ENCODE measurements around the gene NLRC5.
"Not testable (repeated sequence)": the region's sequence is repeated elsewhere in the genome, so short reads cannot be mapped to it uniquely, and the experiment has no call there.

The NLRC5 gene

GRCh38 chr16:57054338-57054737 is 65.0 kb downstream of the NLRC5 start:
- no peak for FAIRE-seq

DNA sequence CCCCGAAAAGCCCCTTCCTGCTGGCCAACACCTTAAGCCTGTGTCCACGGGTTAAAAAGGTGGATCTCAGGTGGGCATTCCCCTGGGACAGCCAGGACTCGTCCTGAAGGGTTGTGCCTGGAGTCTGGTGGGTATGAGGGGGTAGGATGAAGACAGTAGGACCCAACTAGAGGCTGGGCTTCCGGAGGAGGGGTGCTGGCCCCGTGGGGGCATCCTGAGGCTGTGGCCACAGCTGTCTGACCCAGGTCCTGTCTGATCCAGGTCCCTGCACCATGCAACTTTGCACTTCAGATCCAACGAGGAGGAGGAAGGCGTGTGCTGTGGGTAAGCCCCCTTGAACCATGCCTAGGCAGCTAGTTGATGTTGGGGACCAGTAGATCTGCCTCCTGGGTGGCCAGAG is 65.4 kb downstream of the NLRC5 start:
- no peak for FAIRE-seq

- no peak for FAIRE-seq
Observed at GRCh38 chr16:57055671-57056070, 66.3 kb downstream of the NLRC5 start.

DNA sequence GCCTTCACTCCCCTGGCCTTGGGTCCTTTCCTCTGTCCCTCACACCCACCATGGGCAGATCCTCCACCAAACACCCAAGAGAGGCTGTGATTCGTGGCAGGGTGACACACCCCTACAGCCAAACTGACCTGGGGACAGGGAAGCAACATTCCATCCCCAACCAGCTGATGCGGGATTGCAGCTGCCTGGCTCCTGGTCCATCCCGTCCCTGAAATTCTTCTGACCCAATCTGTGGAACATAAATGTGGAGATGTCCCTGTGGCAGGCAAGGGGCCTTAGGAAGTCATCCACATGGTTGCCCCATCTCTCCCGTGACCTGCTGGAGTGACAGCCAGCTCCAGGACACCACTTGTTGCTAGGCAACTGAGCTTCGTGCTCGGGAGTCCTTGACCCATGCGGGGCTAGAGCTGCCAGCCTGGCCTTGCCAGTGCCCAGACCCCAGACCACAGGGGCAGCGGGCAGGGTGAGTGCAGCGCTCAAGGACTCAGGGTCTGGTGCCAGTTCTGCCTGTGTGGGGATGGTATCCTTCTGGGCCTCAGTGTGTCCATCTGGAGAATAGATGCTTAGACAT is 69.0 kb downstream of the NLRC5 start:
- FAIRE-seq, result no peak

- FAIRE-seq, result no peak
Observed at GRCh38 chr16:57060323-57061083, 71.1 kb downstream of the NLRC5 start.

- FAIRE-seq, result no peak
Observed at GRCh38 chr16:57061084-57061905, 71.9 kb downstream of the NLRC5 start.

DNA sequence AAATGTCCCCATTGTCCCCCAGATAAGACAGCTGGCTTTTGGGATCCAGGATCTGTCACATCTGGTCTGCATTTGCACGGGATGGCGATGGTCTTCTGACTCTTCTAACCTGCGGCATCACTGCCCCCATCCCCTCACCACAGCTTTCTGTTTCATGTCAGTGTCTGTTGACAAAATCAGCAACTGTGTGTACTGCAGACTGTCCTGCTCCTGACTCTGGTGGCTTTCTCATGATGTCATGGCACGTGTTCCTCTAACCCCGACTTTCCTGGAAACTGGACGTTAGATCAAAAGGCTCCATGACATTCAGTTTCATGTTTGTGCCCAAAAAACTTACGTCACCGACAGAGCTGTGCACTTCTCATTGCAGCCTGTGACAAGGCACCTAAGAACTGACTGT is 73.0 kb downstream of the NLRC5 start:
- FAIRE-seq, result no peak

DNA sequence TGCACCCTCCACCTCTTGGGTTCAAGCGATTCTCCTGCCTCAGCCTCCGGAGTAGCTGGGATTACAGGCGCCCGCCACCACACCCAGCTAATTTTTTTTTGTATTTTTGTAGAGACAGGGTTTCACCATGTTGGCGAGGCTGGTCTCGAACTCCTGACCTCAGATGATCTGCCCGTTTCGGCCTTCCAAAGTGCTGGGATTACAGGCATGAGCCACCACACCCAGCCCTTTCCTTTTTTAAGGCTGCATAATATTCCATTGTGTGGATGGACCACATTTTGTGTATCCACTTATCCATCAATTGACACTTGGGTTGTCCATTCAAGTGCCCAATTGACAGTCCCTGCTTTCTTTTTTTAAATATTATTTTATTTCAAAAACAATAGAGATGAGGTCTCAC is 73.8 kb downstream of the NLRC5 start:
- FAIRE-seq, result not testable (repeated sequence)

GRCh38 chr16:57064995-57065394 is 75.6 kb downstream of the NLRC5 start:
- no peak for FAIRE-seq

GRCh38 chr16:57066625-57067024 is 77.3 kb downstream of the NLRC5 start:
- FAIRE-seq, result no peak

DNA sequence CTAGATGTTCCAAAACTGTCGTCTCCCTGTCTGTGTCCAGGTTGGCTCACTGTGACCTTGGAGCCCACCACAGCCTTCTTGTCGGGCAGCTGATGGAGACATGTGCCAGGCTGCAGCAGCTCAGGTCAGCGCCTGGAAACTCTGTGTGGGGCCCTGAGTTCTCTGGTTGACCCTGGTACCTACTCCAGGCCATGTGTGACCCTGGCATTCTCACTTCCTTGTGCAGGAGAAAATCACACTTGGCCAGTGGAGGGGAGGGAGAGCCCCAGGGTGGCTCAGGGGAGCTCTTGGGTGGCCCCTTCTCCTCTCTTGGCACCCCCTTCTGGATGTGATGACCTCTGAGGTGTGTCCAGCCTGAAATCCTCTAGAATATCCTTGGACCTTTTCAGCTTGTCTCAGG is 78.0 kb downstream of the NLRC5 start:
- FAIRE-seq, result no peak

- FAIRE-seq, result no peak
Observed at GRCh38 chr16:57069053-57069452, 79.7 kb downstream of the NLRC5 start.

DNA sequence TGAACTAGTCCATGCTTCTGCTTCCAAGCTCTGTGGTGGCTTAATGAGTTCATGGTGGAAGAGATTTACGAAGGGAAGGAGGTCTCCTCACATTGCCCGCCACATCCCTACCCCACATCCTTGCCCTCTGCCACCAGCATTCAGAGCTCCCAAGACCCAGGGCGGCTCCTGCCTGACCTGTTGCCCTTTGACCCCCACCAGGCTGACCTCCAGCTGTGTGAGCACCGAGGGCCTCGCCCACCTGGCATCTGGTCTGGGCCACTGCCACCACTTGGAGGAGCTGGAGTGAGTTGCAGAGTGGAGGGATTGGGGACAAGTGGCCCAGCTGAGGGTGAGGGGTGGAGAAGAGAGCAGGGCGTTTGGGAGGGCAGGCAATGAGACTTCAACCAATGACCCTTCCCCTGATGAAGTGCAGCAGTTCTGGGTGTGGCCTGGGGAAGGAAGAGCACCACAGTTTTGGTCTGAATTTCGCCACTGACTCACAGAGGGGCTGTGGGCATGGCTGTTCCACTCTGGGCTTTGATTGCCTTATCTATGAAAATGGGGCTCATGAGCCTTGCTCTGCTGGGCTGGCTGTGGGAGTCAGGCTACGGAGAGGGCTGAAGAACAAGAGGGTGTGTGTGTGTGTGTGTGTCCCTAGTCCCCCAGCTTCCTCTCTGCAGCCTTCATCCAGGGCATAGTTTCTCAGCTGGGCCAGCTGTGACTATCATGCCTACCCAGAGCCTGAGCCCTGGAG is 80.4 kb downstream of the NLRC5 start:
- FAIRE-seq, result no peak

DNA sequence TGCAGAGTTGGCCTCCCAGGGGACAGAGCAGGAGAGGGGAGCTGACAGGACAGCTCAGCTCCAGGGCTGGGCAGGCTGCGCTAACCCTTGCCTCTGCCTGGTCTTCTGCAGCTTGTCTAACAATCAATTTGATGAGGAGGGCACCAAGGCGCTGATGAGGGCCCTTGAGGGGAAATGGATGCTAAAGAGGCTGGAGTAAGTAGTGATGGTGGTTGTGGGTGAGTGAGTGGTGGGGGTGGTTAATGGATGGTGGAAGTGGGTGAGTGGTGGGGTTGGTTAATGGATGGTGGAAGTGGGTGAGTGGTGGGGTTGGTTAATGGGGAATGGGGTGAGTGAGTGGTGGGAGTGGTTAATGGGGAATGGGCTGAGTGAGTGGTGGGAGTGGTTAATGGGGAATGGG is 81.1 kb downstream of the NLRC5 start:
- FAIRE-seq, result no peak

DNA sequence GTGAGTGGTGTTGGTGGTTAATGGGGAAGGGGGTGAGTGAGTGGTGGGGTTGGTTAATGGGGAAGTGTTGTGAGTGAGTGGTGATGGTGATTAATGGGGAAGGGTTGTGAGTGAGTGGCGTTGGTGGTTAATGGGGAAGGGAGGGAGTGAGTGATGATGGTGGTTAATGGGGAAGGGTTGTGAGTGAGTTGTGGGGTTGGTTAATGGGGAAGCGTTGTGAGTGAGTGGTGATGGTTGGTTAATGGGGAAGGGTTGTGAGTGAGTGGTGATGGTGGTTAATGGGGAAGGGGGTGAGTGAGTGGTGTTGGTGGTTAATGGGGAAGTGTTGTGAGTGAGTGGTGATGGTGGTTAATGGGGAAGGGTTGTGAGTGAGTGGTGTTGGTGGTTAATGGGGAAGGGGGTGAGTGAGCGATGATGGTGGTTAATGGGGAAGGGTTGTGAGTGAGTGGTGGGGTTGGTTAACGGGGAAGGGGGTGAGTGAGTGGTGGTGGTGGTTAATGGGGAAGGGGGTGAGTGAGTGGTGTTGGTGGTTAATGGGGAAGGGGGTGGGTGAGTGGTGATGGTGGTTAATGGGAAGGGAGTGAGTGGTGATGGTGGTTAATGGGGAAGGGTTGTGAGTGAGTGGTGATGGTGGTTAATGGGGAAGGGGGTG is 81.8 kb downstream of the NLRC5 start:
- not testable (repeated sequence) for FAIRE-seq

DNA sequence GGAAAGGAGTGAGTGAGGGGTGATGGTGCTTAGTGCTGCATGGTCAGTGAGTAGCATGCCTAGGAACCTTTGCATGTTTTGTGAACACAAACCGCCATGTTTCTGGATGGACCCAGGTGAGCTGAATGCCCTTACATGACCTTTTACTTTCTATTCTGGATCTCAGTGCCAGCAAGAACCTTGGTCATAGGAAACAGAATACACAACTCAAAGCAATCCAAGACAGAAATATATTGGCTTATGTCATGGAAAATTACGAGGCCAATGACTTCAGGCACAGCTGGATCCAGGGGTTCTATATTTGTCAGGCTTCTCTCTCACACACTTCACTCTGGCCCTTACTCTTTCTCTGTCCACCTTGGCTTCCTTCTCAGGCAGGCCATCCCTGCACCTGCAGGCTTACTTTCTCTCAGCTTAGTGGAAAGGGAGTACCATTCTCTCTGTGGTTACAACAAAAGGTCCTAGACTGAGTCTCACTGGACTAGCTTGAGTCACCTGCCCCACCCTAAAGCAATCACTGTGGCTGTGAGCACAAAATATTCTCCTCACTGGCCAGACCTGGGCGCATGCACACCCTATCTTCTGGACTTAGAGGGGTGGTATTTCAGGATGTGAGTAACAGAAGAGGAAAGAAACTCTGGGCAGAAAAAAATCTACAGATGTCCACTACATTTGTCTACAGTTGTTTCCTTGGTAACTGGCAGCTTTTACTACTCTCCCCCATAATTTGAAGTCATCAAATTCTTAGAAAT is 82.7 kb downstream of the NLRC5 start:
- no peak for FAIRE-seq

DNA sequence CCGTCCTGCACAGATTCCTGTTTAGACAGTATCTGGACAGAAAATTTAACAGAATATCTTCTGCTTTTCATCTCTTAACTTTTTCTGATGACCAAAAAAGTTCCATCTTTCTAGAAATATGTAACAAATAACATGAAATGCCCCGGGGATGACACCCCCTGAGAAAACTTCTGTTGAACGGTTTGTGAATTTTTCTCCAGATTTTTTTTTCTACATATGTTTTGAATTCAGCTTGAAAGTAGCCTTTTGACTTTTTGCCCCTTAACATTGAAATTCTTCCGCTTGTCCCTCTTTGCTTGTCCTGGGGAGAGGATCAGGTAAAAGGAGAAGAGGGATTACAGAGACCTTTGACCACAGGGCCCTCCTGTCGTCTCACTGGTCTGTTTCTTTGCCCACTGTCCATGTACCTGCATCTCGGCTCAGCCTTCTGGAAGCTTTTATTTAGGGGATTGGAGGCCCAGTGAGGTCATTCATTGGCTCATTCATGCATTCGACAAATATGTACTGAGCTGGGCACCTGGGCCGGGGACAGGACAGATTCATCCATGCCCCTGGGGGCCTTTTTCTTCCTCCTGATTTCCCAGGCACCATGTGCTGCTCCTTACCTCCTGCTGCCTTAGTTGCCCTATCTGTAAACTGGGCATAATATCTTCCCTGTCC is 83.4 kb downstream of the NLRC5 start:
- FAIRE-seq, result no peak

GRCh38 chr16:57077714-57078113 is 88.4 kb downstream of the NLRC5 start:
- no peak for FAIRE-seq

GRCh38 chr16:57081744-57082143 is 92.4 kb downstream of the NLRC5 start:
- no peak for FAIRE-seq

DNA sequence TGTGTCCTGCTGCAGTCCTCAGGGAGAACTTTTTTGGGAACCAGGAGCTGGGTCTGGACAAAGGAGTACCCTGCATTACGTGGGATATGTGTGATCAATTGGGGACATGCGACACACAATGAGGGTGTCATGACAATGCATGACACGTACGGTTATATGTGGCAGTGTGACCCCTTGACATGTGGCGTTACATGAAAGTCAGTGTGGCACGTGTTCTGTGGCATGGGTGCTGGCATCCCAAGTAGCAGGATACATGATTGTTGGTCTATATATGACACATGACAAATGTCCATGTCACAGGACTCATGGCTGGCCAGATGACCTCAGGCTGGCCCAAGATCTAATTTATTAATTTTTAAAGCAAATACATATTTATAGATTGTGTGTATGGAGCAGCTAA is 93.3 kb downstream of the NLRC5 start:
- no peak for FAIRE-seq

GRCh38 chr16:57083485-57084126 is 94.2 kb downstream of the NLRC5 start:
- no peak for FAIRE-seq
